OCI-LY7 (cell line): Measurements from ENCODE around the gene CITED2. TPM values are rescaled to one million over a fixed set of nuclear protein-coding genes. Genes with fewer than 3 reads are reported as not detected.

Experiments used
- BruUV-seq: library from RNA; stranded (reverse); fragments of 400-500 nt; replicated peaks from 2 replicates; lab custom pipeline; 2021; lab: Mats Ljungman, UMichigan
- CTCF ChIA-PET: fragments of 300-600 bp; sonication (Branson Sonifier 250); formaldehyde crosslinking; loops from one replicate; lab custom pipeline; 2022; ENCODE audit warnings: antibody characterized with exemption; ENCODE audit not compliant: unreplicated experiment; lab: Charles Lee
- POLR2A ChIA-PET: fragments of 300-600 bp; sonication (Branson Sonifier 250); formaldehyde crosslinking; loops from one replicate; lab custom pipeline; 2022; ENCODE audit warnings: antibody characterized with exemption; lab: Charles Lee
- DNase-seq: peaks from one replicate; pipeline ENCODE4 v3.0.0-alpha.2; 2015; ENCODE audit warnings: low spot score
- H2AFZ ChIP-seq: fragments of 200-600 bp; sonication (generic), shearing (Covaris generic); 2 replicates; pipeline ENCODE4 v1.6.1; 2014; ENCODE audit warnings: mild to moderate bottlenecking, antibody characterized with exemption, low read length, moderate library complexity
- H3K27ac ChIP-seq: fragments of 200-600 bp; sonication (generic); 2 replicates; pipeline ENCODE4 v1.5.1; 2014; ENCODE audit warnings: mixed run types, low read depth, mild to moderate bottlenecking, moderate library complexity, low read length, inconsistent platforms; ENCODE audit not compliant: poor library complexity, severe bottlenecking
- H3K36me3 ChIP-seq: fragments of 200-600 bp; sonication (generic); 2 replicates; pipeline ENCODE4 v1.6.1; 2014; ENCODE audit warnings: mild to moderate bottlenecking, antibody characterized with exemption, low read length, moderate library complexity, mixed read lengths; ENCODE audit not compliant: insufficient read depth
- H3K4me1 ChIP-seq: fragments of 200-600 bp; sonication (generic); 2 replicates; pipeline ENCODE4 v1.5.1; 2014; ENCODE audit warnings: mild to moderate bottlenecking, low read length; ENCODE audit not compliant: insufficient read depth, poor library complexity, severe bottlenecking
- H3K4me2 ChIP-seq: fragments of 200-600 bp; sonication (generic); 2 replicates; pipeline ENCODE4 v1.6.1; 2014; ENCODE audit warnings: mild to moderate bottlenecking, low read length
- H3K4me3 ChIP-seq: fragments of 200-600 bp; sonication (generic); 2 replicates; pipeline ENCODE4 v1.5.1; 2014; ENCODE audit warnings: mild to moderate bottlenecking, low read depth, low read length; ENCODE audit not compliant: poor library complexity, severe bottlenecking
- H3K79me2 ChIP-seq: fragments of 200-600 bp; sonication (generic); 2 replicates; pipeline ENCODE4 v1.6.1; 2016; ENCODE audit warnings: low read depth, mild to moderate bottlenecking, low read length, moderate library complexity, mixed read lengths; ENCODE audit not compliant: insufficient read depth
- H3K9me2 ChIP-seq: fragments of 200-600 bp; sonication (generic); 2 replicates; pipeline ENCODE4 v1.6.1; 2016; ENCODE audit warnings: mild to moderate bottlenecking, low read length, mixed read lengths; ENCODE audit not compliant: insufficient read depth
- H3K9me3 ChIP-seq: fragments of 200-600 bp; sonication (generic); 2 replicates; pipeline ENCODE4 v1.6.1; 2014; ENCODE audit warnings: mild to moderate bottlenecking, mixed run types, low read length, mixed read lengths
- H4K20me1 ChIP-seq: fragments of 200-600 bp; sonication (generic); 2 replicates; pipeline ENCODE4 v1.6.1; 2014; ENCODE audit warnings: mild to moderate bottlenecking, antibody characterized with exemption, low read length, moderate library complexity, mixed read lengths; ENCODE audit not compliant: insufficient read depth
- CTCF ChIP-seq: fragments of 200-600 bp; sonication (generic); conservative IDR thresholded peaks from 2 replicates; pipeline ENCODE4 v1.5.1; 2014; ENCODE audit warnings: mild to moderate bottlenecking, antibody characterized with exemption, low read length, moderate library complexity, mixed read lengths
- EZH2phosphoT487 ChIP-seq: fragments of 200-600 bp; sonication (generic); IDR thresholded peaks from 2 replicates; pipeline ENCODE4 v1.6.1; 2018; ENCODE audit warnings: low read depth, borderline replicate concordance, mild to moderate bottlenecking, mixed run types, antibody characterized with exemption, low read length, moderate library complexity, mixed read lengths
- intact Hi-C: fragments of 100-400 bp; cut with micrococcal nuclease; formaldehyde crosslinking; loops from one replicate; pipeline ENCODE4 v1.10.0; 2022; ENCODE audit not compliant: unreplicated experiment
- total RNA-seq, 2 experiments: library from RNA; depleted of rRNA in 1 of 2; stranded (reverse); fragments of >200 nt in 1 of 2; shearing (Covaris generic) in 1 of 2; gene quantifications; 2 replicates each; pipeline ENCODE4 v1.2.3, GENCODE V29; 2014 to 2022

CITED2 gene
- total RNA-seq, 2 experiments from 2014 or later = 35.0 to 40.1 TPM

- no peaks in the 10 kb centered on the region for H3K9me2 ChIP-seq
- H3K36me3 ChIP-seq = no peaks in the 10 kb centered on the region
- DNase-seq = no peak
- no peaks in the 10 kb centered on the region for H3K9me3 ChIP-seq
- H3K4me3 ChIP-seq = no peak overlapping the region
- ChIA-PET POLR2A (interaction anchor here (1.1 to 1.3 kb wide), 2 partner anchors 9 to 19 kb away, joined by 3 read pairs; no protein-coding TSS in a partner anchor), CTCF (no interaction called here)
- no peaks in the 10 kb centered on the region for H4K20me1 ChIP-seq
- no peak overlapping the region for H3K4me2 ChIP-seq
- no TSS peak for BruUV-seq
- intact Hi-C loops = no loop called here
- no peak for TF ChIP-seq CTCF
- no peak for TF ChIP-seq EZH2phosphoT487
- no peaks in the 10 kb centered on the region for H3K79me2 ChIP-seq
- H3K4me1 ChIP-seq = no peaks in the 10 kb centered on the region
- no peak overlapping the region for H2AFZ ChIP-seq
- H3K27ac ChIP-seq = no peak overlapping the region
Observed at GRCh38 chr6:139395371-139395770, 20.9 kb upstream of the CITED2 start.

GRCh38 chr6:139394027-139394649 is 19.7 kb upstream of the CITED2 start:
- TF ChIP-seq CTCF (no peak), EZH2phosphoT487 (no peak)
- Histone ChIP-seq H3K4me1 (no peaks in the 10 kb centered on the region), H3K4me3 (no peak overlapping the region), H2AFZ (no peak overlapping the region), H3K9me3 (no peaks in the 10 kb centered on the region), H3K36me3 (no peaks in the 10 kb centered on the region), H3K4me2 (no peak overlapping the region), H3K79me2 (no peaks in the 10 kb centered on the region), H3K9me2 (no peaks in the 10 kb centered on the region), H3K27ac (no peak overlapping the region), H4K20me1 (no peaks in the 10 kb centered on the region)
- no peak for DNase-seq
- CTCF ChIA-PET = no interaction called here
- POLR2A ChIA-PET = interaction anchor here (0.6 to 0.7 kb wide), 2 partner anchors 17 to 1070 kb away, joined by 3 read pairs; no protein-coding TSS in a partner anchor
- intact Hi-C loops = no loop called here
- no TSS peak for BruUV-seq

DNA sequence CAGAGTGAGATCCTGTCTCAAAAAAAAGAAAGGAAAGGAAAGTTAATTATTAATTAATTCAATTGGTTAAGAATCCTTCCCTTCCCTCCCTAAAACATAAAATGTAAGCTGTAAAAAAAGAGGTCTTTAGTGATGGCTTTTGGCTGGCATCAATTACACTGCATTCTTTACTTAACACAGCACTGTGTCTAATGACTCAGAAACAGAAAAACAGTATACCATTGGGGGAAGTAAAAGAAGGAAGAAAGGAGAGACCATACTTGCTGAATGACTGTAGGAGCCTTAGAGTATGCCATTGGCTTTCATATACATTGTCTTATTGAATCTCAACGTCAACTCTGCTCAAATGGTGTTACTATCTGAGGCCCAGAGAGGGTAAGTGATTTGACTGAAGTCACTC is 18.3 kb upstream of the CITED2 start:
- Histone ChIP-seq H3K79me2 (no peaks in the 10 kb centered on the region), H3K9me2 (no peaks in the 10 kb centered on the region), H3K36me3 (no peaks in the 10 kb centered on the region), H3K27ac (no peak overlapping the region), H2AFZ (no peak overlapping the region), H3K9me3 (no peaks in the 10 kb centered on the region), H4K20me1 (no peaks in the 10 kb centered on the region), H3K4me2 (no peak overlapping the region), H3K4me1 (no peaks in the 10 kb centered on the region), H3K4me3 (no peak overlapping the region)
- intact Hi-C loops = no loop called here
- DNase-seq = no peak
- BruUV-seq = no TSS peak
- ChIA-PET POLR2A (no interaction called here), CTCF (no interaction called here)
- TF ChIP-seq EZH2phosphoT487 (no peak), CTCF (no peak)
